H9 (cell line): ENCODE measurements around the gene DMPK. TPM values are rescaled to one million over a fixed set of nuclear protein-coding genes. Genes with fewer than 3 reads are reported as not detected.
A peak's percentile ranks its signal among the peaks of the same experiment; 100 is the strongest.

Experiments used
- DNase-seq: peaks from one replicate; pipeline ENCODE4 v3.0.0-alpha.2; 2017
- H2AFZ ChIP-seq: one replicate; pipeline ENCODE4 v1.6.1; 2013; ENCODE audit warnings: mild to moderate bottlenecking, low read length, control low read depth, moderate library complexity
- H2AK5ac ChIP-seq: 2 replicates; pipeline ENCODE4 v1.6.1; 2013; ENCODE audit warnings: low read length, control low read depth, mixed read lengths; ENCODE audit not compliant: insufficient read length
- H2BK120ac ChIP-seq: one replicate; pipeline ENCODE4 v1.6.1; 2013; ENCODE audit warnings: low read depth, mild to moderate bottlenecking, low read length, control low read depth, inconsistent platforms; ENCODE audit not compliant: poor library complexity, severe bottlenecking
- H2BK12ac ChIP-seq: 2 replicates; pipeline ENCODE4 v1.6.1; 2013; ENCODE audit warnings: low read length, control low read depth, mixed read lengths, low read depth; ENCODE audit not compliant: insufficient read length
- H2BK15ac ChIP-seq: 2 replicates; pipeline ENCODE4 v1.6.1; 2013; ENCODE audit warnings: low read depth, low read length, control low read depth
- H2BK20ac ChIP-seq: one replicate; pipeline ENCODE4 v1.6.1; 2013; ENCODE audit warnings: low read depth, mild to moderate bottlenecking, low read length, control low read depth, inconsistent platforms; ENCODE audit not compliant: poor library complexity, severe bottlenecking
- H2BK5ac ChIP-seq: 2 replicates; pipeline ENCODE4 v1.6.1; 2013; ENCODE audit warnings: low read length, control low read depth, mixed read lengths; ENCODE audit not compliant: insufficient read length
- H3K14ac ChIP-seq: 2 replicates; pipeline ENCODE4 v1.6.1; 2013; ENCODE audit warnings: low read length, control low read depth; ENCODE audit not compliant: insufficient read depth
- H3K18ac ChIP-seq: 2 replicates; pipeline ENCODE4 v1.6.1; 2013; ENCODE audit warnings: low read depth, mild to moderate bottlenecking, mixed read lengths, low read length, control low read depth; ENCODE audit not compliant: insufficient read length
- H3K23ac ChIP-seq: 2 replicates; pipeline ENCODE4 v1.6.1; 2013; ENCODE audit warnings: low read length, control low read depth, mixed read lengths, low read depth; ENCODE audit not compliant: insufficient read length
- H3K23me2 ChIP-seq: 2 replicates; pipeline ENCODE4 v1.6.1; 2013; ENCODE audit warnings: low read depth, mild to moderate bottlenecking, mixed read lengths, low read length, control low read depth; ENCODE audit not compliant: insufficient read length, poor library complexity, severe bottlenecking
- H3K27ac ChIP-seq: 2 replicates; pipeline ENCODE4 v1.5.1; 2013; ENCODE audit warnings: low read length, control low read depth, mixed read lengths, low read depth; ENCODE audit not compliant: insufficient read length
- H3K27me3 ChIP-seq: 2 replicates; pipeline ENCODE4 v1.6.1; 2013; ENCODE audit warnings: low read length, control low read depth, inconsistent platforms; ENCODE audit not compliant: insufficient read depth
- H3K4ac ChIP-seq: 2 replicates; pipeline ENCODE4 v1.6.1; 2013; ENCODE audit warnings: low read depth, mild to moderate bottlenecking, control low read depth, inconsistent platforms, low read length, moderate library complexity
- H3K4me1 ChIP-seq: 2 replicates; pipeline ENCODE4 v1.6.1; 2013; ENCODE audit warnings: low read length, control low read depth, inconsistent platforms; ENCODE audit not compliant: insufficient read depth
- H3K4me2 ChIP-seq: 2 replicates; pipeline ENCODE4 v1.6.1; 2013; ENCODE audit warnings: low read length, control low read depth, mixed read lengths; ENCODE audit not compliant: insufficient read length, insufficient read depth
- H3K56ac ChIP-seq: 2 replicates; pipeline ENCODE4 v1.6.1; 2013; ENCODE audit warnings: low read depth, mild to moderate bottlenecking, mixed read lengths, low read length, control low read depth; ENCODE audit not compliant: insufficient read length
- H3K79me1 ChIP-seq: 2 replicates; pipeline ENCODE4 v1.6.1; 2013; ENCODE audit warnings: low read depth, mild to moderate bottlenecking, moderate library complexity, low read length, control low read depth, inconsistent platforms; ENCODE audit not compliant: insufficient read depth, poor library complexity, severe bottlenecking
- H3K79me2 ChIP-seq: 2 replicates; pipeline ENCODE4 v1.6.1; 2013; ENCODE audit warnings: low read length, control low read depth, inconsistent platforms; ENCODE audit not compliant: insufficient read depth
- H3K9ac ChIP-seq: 2 replicates; pipeline ENCODE4 v1.6.1; 2013; ENCODE audit warnings: low read length, control low read depth, mixed read lengths; ENCODE audit not compliant: insufficient read length; ENCODE audit errors: extremely low read depth
- H3K9me3 ChIP-seq: one replicate; pipeline ENCODE4 v1.6.1; 2013; ENCODE audit warnings: low read depth, low read length, inconsistent platforms; ENCODE audit not compliant: control insufficient read depth
- H3T11ph ChIP-seq: one replicate; pipeline ENCODE4 v1.6.1; 2013; ENCODE audit warnings: mild to moderate bottlenecking, low read length, control low read depth, inconsistent platforms
- H4K20me1 ChIP-seq: one replicate; pipeline ENCODE4 v1.6.1; 2013; ENCODE audit not compliant: control insufficient read depth, insufficient read length, insufficient read depth
- H4K5ac ChIP-seq: 2 replicates; pipeline ENCODE4 v1.6.1; 2013; ENCODE audit warnings: low read depth, mild to moderate bottlenecking, mixed read lengths, low read length, control low read depth; ENCODE audit not compliant: insufficient read length
- H4K8ac ChIP-seq: replicated peaks from 2 replicates; pipeline ENCODE4 v1.6.1; 2013; ENCODE audit warnings: low read length, control low read depth, mixed read lengths, low read depth; ENCODE audit not compliant: insufficient read length
- H4K91ac ChIP-seq: 2 replicates; pipeline ENCODE4 v1.6.1; 2013; ENCODE audit warnings: low read depth, mild to moderate bottlenecking, moderate library complexity, mixed read lengths, low read length, control low read depth; ENCODE audit not compliant: insufficient read length
- H3K27ac Mint-ChIP-seq, 3 experiments: 2 replicates in 2 of 3; 3 replicates in 1 of 3; pipeline ENCODE4 v1.8.0; 2020 to 2021; ENCODE audit warnings: mixed read lengths in 3 of 3, mild to moderate bottlenecking in 1 of 3, moderate library complexity in 1 of 3
- H3K27me3 Mint-ChIP-seq: 2 replicates; pipeline ENCODE4 v1.8.0; 2021; ENCODE audit warnings: low read depth, mild to moderate bottlenecking, moderate library complexity, mixed read lengths
- H3K36me3 Mint-ChIP-seq, 3 experiments: 2 replicates in 2 of 3; 3 replicates in 1 of 3; pipeline ENCODE4 v1.8.0; 2020 to 2021; ENCODE audit warnings: low read depth in 3 of 3, mixed read lengths in 3 of 3; ENCODE audit not compliant: insufficient read depth in 1 of 3
- H3K4me1 Mint-ChIP-seq, 2 experiments: 2 replicates each; pipeline ENCODE4 v1.8.0; 2020; ENCODE audit warnings: mixed read lengths in 2 of 2
- H3K4me3 Mint-ChIP-seq, 2 experiments: 2 replicates in 1 of 2; 3 replicates in 1 of 2; pipeline ENCODE4 v1.8.0; 2020 to 2021; ENCODE audit warnings: mild to moderate bottlenecking in 2 of 2, mixed read lengths in 2 of 2, moderate library complexity in 1 of 2
- H3K9me3 Mint-ChIP-seq, 2 experiments: 2 replicates in 1 of 2; 3 replicates in 1 of 2; pipeline ENCODE4 v1.8.0; 2020; ENCODE audit warnings: mild to moderate bottlenecking in 2 of 2, mixed read lengths in 2 of 2, moderate library complexity in 1 of 2
- WGBS: extraction: QIAGEN DNeasy Blood & Tissue Kit; methylation state at CpG from one replicate; pipeline ENCODE4 v1.1.7; 2013; ENCODE audit warnings: missing lambda C conversion rate, low lambda C conversion rate, mixed read lengths; ENCODE audit not compliant: insufficient read length; ENCODE audit errors: extremely low coverage; 5-methylcytosine and 5-hydroxymethylcytosine counted together
- total RNA-seq: library from RNA; stranded (reverse); gene quantifications from 2 replicates; pipeline ENCODE4 v1.2.1, GENCODE V29; 2021
- TF ChIP-seq, protein P1 (sequence below): fragments of 200-600 bp; sonication (generic); conservative IDR thresholded peaks from 3 replicates; pipeline ENCODE4 v1.8.0; 2021; ENCODE audit warnings: antibody characterized with exemption, mild to moderate bottlenecking

DMPK gene
- total RNA-seq, 1 experiment from 2014 or later, result 67.4 TPM

DNA sequence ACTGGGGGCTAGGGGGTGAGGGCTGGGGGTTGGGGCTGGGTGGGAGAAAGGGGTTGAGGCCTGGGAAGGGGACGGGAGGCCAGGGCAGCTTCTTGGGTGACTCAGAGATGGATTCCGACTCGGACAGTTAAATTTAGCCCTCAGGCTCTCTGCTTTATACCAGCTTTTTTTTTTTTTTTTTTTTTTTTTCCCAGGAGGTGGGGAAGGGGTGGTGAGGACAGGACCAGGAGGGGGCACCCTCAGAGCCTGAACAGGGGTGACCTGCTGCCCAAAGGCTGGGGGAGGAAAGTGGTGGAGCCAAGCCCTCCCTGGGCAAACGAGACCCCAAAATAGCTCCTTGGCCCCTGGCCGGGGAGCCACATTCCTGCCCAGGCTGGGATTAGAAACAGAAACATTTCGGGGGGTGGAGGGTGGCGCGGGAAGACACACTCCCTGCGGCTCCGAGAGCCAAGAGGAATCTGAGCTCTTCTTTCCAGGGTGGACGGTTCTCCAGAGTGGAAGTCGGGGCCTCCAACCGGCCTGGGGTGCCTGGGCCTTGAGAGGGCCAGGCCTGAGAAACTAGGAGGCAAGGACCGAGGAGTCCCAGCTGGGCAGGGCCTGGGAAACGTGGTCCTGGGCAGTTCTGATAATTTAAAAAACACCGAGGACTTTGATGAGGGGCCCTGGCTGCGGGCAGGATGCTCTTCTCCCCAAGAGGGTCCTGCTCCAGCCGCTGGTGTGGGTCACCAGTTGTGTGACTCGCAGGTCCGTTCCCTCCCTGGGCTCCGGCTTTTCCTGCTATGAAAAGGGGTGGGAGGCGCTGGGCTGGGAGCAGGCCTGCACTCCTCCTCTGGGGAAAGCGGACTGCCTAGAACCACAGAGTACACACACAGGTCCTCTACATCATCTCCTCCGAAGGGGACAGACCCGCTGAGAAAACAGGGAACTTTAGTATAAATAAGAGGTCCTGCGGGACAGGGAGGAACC is 813 bp upstream of the DMPK start:
- H2BK15ac ChIP-seq, result no peak overlapping the region
- H3K27ac ChIP-seq, result no peak overlapping the region
- H3K4me2 ChIP-seq, result no peak overlapping the region
- H3K9ac ChIP-seq, result no peak overlapping the region
- WGBS, result no CpG with 5 or more reads among the region's 26 CpGs
- H2BK12ac ChIP-seq, result no peak overlapping the region
- H3K23ac ChIP-seq, result no peak overlapping the region
- no peak overlapping the region for H3K4ac ChIP-seq
- no peak overlapping the region for H4K8ac ChIP-seq
- DNase-seq, result peak; percentile 36
- no peaks in the 10 kb centered on the region for H3K79me2 ChIP-seq
- no peaks in the 10 kb centered on the region for H3K79me1 ChIP-seq
- Mint-ChIP-seq H3K4me1 (peaks cover 23 to 42% of the 10 kb centered on the region in 2 experiments), H3K36me3 (peaks cover 14 to 43% (median 37%) of the 10 kb centered on the region in 3 experiments), H3K27ac (peak overlapping the region in 1 of 3 experiments; percentile 94; a peak in 1 of 7 replicates), H3K9me3 (no peaks in the 10 kb centered on the region), H3K27me3 (peaks cover 18% of the 10 kb centered on the region), H3K4me3 (peak overlapping the region in 1 of 2 experiments; percentile 35; a peak in 1 of 5 replicates)
- H4K5ac ChIP-seq, result no peak overlapping the region
- H2AFZ ChIP-seq, result no peak overlapping the region
- H3K18ac ChIP-seq, result no peak overlapping the region
- H3K4me1 ChIP-seq, result peaks cover 3% of the 10 kb centered on the region; the same call in 1 of the 2 replicates
- no peak overlapping the region for H2BK20ac ChIP-seq
- TF ChIP-seq, protein P1, sequence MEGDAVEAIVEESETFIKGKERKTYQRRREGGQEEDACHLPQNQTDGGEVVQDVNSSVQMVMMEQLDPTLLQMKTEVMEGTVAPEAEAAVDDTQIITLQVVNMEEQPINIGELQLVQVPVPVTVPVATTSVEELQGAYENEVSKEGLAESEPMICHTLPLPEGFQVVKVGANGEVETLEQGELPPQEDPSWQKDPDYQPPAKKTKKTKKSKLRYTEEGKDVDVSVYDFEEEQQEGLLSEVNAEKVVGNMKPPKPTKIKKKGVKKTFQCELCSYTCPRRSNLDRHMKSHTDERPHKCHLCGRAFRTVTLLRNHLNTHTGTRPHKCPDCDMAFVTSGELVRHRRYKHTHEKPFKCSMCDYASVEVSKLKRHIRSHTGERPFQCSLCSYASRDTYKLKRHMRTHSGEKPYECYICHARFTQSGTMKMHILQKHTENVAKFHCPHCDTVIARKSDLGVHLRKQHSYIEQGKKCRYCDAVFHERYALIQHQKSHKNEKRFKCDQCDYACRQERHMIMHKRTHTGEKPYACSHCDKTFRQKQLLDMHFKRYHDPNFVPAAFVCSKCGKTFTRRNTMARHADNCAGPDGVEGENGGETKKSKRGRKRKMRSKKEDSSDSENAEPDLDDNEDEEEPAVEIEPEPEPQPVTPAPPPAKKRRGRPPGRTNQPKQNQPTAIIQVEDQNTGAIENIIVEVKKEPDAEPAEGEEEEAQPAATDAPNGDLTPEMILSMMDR, result no peak
- no peaks in the 10 kb centered on the region for H3K9me3 ChIP-seq
- H2AK5ac ChIP-seq, result no peak overlapping the region
- H3K23me2 ChIP-seq, result peaks cover 6% of the 10 kb centered on the region
- H4K91ac ChIP-seq, result no peak overlapping the region
- H2BK5ac ChIP-seq, result no peak overlapping the region
- no peak overlapping the region for H2BK120ac ChIP-seq
- no peak overlapping the region for H3K14ac ChIP-seq
- H3K27me3 ChIP-seq, result no peaks in the 10 kb centered on the region; the same call in 1 of the 2 replicates
- no peak overlapping the region for H3K56ac ChIP-seq
- no peak overlapping the region for H3T11ph ChIP-seq
- no peaks in the 10 kb centered on the region for H4K20me1 ChIP-seq
